ENCODE measurements around the gene FAM181A.

DNA sequence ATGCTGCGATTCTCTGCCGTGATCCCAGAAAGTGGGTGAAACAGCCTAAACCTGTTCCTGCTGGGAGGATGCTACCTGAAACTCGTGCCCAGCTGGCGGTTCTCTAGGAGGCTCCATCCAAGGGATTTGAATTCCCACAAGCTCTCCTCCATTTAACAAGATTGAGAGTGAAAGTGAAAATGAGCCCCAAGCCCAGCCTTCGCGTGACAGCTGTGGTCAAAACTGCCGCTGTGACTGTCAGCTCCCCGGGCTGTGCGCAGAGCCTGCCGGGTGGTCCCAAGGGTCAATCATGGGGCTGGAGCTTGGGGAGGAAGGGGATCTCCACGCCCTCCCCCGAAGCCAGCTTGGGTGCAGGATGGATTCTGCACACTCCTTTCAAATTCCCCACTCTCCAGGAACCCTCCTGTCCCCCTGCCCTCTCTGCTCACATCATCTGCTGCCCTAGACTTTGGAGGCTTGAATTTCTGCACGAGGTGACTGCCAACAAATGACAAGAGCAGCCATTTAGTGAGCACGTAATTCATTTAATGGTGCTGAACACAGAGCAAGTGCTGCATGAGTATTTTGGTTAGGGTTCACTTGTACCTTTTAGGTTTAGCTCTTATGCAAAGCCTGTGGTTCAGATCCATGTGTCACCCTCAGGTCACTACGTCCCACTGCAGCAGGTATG lies 44.0 kb downstream of the FAM181A start:
- TF ChIP-seq, protein P1, sequence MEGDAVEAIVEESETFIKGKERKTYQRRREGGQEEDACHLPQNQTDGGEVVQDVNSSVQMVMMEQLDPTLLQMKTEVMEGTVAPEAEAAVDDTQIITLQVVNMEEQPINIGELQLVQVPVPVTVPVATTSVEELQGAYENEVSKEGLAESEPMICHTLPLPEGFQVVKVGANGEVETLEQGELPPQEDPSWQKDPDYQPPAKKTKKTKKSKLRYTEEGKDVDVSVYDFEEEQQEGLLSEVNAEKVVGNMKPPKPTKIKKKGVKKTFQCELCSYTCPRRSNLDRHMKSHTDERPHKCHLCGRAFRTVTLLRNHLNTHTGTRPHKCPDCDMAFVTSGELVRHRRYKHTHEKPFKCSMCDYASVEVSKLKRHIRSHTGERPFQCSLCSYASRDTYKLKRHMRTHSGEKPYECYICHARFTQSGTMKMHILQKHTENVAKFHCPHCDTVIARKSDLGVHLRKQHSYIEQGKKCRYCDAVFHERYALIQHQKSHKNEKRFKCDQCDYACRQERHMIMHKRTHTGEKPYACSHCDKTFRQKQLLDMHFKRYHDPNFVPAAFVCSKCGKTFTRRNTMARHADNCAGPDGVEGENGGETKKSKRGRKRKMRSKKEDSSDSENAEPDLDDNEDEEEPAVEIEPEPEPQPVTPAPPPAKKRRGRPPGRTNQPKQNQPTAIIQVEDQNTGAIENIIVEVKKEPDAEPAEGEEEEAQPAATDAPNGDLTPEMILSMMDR (IDR thresholded peaks at IDR 0.05) = no peak
- no peak for TF ChIP-seq POLR2A (IDR thresholded peaks at IDR 0.05)
- TF ChIP-seq POLR2AphosphoS5 (IDR thresholded peaks at IDR 0.05) = no peak

Data from suprapubic skin (tissue), 4 donors.